Embryonic facial prominence (tissue), 1 donor: ENCODE data around the gene ADAMTSL3.

Experiments used
- DNase-seq: peaks from one replicate; pipeline ENCODE4 v3.0.0-alpha.2; 2016; ENCODE audit errors: extremely low spot score

The ADAMTSL3 gene

DNA sequence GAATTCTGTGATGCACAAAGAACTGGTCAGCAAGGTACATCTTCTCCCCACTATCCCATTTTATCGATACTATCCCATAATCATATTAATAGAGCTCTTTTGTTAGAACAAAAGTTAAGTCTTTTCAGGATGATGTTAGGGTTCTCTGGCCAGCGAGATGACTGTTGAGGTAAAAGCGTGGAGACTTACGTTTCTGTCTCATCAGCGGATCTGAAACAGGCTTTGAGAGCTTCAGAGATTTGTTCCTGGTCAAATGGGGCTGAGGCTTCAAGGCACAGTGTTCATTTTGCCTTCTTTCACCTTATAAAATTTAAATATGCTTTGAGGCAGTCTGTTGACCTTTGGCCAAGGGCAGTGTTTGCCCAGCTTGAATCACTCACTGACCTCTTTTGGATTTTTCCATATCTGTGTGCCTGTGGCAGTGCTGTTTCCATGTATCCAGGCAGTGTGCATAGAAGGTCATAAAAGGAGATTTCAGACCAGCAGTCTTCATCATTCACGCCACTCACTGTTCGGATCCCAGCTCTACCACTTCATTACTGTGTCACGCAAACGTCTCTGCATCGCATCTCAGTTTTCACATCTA lies 3.1 kb downstream of the ADAMTSL3 start:
- no peak for DNase-seq

GRCh38 chr15:83657549-83657948 lies 3.6 kb downstream of the ADAMTSL3 start:
- DNase-seq = no peak

GRCh38 chr15:83658430-83659416 lies 4.8 kb downstream of the ADAMTSL3 start:
- DNase-seq = no peak

DNA sequence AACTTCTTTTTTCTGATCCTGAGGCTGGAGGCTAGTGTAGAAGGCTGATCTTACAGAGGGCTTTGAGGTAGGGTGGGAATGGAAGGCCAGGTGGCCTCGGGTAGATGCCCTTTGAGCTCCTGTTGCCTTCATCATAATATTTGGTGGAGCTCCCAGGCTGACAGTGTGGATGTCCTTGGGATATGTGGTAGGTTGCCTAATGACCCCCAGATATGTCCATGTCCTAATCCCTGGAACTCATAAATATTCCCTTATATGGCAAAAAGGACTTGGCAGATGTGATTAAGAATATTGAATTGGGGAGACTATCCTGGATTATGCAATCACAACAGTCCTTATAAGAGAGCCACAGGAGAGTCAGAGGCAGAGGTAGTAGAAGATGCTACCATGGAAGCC lies 5.5 kb downstream of the ADAMTSL3 start:
- no peak for DNase-seq

- no peak for DNase-seq
Measured at GRCh38 chr15:83665480-83665879, 11.6 kb downstream of the ADAMTSL3 start.

GRCh38 chr15:83670672-83671229 lies 16.8 kb downstream of the ADAMTSL3 start:
- DNase-seq = no peak

DNA sequence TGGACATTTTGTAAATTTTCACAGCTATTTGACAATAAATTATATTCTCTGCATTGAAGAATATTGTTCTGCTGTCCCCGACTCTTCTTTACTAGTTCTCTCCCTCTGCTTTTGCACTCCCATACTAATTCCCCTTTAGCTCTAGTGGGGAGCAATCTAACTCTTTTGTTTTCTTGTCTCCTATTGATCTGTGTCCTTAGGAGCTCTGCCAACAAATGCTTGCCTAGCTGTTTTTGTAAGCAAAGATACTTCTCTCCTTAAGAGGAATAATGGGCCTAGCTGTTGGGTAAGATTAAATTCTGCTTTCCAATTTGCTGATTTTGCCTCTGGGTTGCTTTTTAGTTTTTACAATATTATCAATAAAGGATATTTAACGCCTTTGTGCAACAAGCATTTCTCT lies 17.7 kb downstream of the ADAMTSL3 start:
- DNase-seq = no peak

GRCh38 chr15:83673385-83673784 lies 19.5 kb downstream of the ADAMTSL3 start:
- DNase-seq = no peak

DNA sequence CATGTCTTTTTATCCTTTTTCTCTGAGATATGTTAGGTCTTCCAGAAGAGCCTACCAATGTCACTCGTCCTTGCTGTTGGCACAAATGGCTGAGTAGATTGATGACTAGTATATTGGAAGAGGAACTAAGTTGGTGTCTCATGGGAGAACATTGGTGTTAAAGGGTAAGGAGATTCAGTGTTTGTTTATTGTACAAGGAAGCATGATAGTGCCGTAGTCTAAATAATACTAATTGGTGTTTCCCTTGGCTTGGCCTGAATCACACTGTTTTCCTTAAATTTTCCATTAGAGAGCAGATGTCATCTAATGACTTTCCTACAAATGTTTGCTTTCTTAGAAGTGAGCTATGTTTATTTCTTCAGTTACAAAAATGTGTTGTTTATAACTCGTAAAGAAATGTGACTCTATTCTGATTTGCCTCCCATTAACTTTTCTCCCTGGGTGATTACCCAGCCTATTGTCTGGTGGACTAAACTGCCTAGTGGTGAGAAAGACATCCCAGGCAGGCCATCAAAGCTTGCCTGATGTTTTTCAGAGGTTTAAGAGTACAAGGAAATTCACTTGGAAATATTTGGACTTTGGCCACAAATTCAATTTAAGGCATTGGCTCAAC lies 28.7 kb downstream of the ADAMTSL3 start:
- no peak for DNase-seq

- no peak for DNase-seq
Measured at GRCh38 chr15:83685916-83686332, 32.0 kb downstream of the ADAMTSL3 start.

- DNase-seq = no peak
Measured at GRCh38 chr15:83688201-83688600, 34.3 kb downstream of the ADAMTSL3 start.

DNA sequence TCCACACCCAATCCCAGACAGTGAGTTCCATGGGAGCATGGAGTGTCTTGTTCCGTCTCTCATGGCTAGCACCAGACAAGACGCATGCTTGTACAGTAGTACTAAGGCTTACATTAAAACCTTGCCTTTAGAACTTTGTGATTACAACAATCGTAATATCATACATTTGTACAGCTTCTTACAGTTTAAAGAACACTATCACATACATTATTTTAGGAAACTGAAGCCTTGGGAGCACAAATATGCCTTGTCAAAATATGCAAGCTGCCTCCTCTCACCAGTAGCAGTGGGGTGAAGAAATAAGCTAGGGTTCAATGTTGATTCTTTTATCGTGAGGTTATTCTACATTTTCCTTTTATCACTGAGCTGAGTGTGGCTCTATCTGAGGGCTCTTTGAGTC lies 36.8 kb downstream of the ADAMTSL3 start:
- no peak for DNase-seq

DNA sequence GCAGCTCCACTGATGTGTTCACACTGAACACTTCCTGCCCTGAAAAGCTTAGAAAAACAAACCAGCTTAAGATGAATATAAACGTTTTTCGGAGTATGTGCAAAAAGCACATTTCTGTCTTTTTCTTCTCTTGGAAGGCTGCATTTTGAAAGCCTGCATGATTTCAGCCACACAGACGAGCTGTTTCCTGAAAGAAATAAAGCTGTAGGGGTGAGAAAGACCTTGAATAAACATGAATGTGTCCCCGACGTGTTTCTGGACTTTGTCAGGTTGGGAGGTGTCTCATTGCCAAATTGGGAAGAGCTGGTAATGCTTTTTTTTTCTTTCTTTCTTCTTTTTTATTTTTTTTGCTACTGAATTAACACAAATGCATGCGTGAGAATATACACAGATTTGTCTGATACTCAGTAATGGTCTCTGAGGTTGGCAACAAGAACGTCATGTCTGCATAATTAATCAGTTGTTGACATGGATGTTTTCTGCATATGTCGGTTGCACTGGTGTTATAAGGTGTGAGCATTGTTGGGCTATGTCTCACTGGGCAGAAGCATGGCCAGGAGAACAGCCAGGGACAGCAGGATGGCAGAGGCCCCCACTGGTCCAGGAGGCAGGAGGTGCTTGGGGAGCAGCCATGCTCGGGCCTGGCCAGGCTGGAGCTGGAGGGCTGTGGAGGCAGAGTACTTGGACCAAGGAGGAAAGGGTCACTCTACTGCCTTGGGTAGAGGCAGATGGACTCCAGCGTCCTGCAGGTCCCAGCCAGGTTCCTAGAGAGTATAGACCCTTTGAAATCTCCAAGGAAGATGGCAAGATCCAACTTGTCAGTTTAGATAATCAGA lies 39.0 kb downstream of the ADAMTSL3 start:
- DNase-seq = no peak

DNA sequence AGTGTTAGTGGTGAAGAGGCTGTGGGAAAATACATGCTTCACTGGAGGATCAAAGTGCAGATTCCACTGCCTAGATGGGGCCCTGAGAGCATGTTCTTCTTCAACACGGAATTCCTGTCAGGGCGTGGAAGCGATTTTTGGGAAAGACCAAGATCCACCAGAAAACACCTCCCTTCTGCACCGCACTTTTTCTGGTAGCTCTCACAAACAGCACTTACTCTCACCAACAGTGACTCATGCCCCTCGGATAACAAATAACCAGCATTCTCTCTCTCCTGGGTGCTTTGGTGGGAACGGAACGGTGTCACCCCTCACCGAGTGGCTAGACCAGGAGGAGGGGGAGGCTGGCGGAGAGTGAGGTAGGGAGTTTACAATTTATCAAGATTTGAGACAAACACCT lies 40.1 kb downstream of the ADAMTSL3 start:
- no peak for DNase-seq

DNA sequence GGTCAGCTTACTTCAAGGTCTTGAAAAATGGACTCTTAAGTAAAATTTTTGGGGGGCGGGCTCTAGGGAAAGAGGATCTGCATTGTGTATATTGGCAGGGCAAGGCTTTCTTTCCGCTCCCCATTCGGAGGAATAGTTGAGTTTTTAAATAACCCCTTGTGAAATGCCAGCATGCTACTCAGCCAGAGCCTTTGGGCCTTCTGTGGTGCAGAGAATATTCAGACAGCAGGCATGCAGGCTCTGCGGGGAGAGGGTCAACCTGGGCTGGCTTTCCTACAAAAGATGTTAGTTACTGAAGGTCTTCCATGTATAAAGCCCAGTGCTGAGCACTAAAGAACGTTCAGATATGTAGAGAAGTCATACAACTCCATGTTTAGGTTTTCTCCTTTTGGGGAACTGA lies 40.6 kb downstream of the ADAMTSL3 start:
- no peak for DNase-seq

GRCh38 chr15:83695246-83695645 lies 41.3 kb downstream of the ADAMTSL3 start:
- DNase-seq = no peak

DNA sequence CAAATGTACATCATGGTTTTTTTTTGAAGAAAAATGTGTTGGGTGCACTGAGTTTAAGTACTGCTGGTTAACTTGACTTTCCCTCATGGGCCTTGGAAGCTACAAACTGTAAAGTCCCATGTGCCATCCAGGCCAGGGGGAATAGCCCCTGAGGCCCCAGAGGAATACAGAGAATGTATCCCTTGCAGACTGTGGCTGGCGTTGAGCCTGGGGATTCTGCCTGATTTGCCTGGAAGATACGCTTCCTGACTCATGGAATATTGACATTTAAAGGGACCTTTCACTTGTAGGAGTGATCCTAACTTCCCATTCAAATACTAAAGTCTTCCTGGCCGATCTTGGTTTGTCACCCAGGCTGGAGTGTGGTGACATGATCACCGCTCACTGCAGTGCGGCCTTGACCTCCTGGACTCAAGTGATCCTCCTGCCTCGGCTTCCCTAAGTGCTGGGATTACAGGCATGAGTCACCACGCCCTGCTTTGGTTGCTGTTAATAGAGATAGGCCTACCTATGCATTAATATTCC lies 42.0 kb downstream of the ADAMTSL3 start:
- DNase-seq = no peak

DNA sequence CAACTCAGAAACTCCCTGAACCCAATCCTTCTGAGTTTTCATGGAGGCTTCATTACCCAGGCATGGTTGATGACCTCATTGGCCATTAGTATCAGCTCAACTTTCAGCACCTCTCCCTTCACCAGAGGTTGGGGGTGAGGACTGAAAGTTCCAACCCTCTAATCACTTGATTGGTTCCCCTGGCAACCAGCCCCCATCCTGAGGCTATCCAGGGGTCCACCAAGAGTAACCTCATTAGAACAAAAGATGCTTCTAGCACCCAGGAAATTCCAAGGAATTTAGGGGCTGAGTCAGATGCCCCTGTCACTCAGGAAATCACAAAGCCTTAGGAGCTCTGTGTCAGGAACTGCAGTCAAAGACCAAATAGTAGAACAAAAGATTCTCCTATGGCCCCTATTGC lies 43.8 kb downstream of the ADAMTSL3 start:
- DNase-seq = no peak

- DNase-seq = no peak
Measured at GRCh38 chr15:83698294-83698693, 44.4 kb downstream of the ADAMTSL3 start.

GRCh38 chr15:83699028-83699427 lies 45.1 kb downstream of the ADAMTSL3 start:
- DNase-seq = no peak

- no peak for DNase-seq
Measured at GRCh38 chr15:83700082-83700481, 46.2 kb downstream of the ADAMTSL3 start.
